Heart right ventricle (tissue), 16 donors: ENCODE results near the gene ALDH1L1. TPM values are rescaled to one million over a fixed set of nuclear protein-coding genes. Genes with fewer than 3 reads are reported as not detected.

Experiments used
- ATAC-seq, 8 donors: fragments of 200-7000 bp; cut with Tn5 transposase; one replicate each; pipeline ENCODE4 v1.9.1; 2020; ENCODE audit warnings: mild to moderate bottlenecking in 8 of 8, moderate library complexity in 8 of 8, moderate number of reproducible peaks in 1 of 8
- DNase-seq, 2 donors: peaks; one replicate each; pipeline ENCODE4 v3.0.0-alpha.2; 2020
- H3K27ac ChIP-seq, 10 donors: fragments of 200-600 bp; sonication (generic) in 2 of 10; one replicate each; pipeline versions ENCODE4 v1.5.0 to v1.8.0; 2020 to 2022; ENCODE audit warnings: mild to moderate bottlenecking in 3 of 10
- H3K27me3 ChIP-seq, 7 donors: fragments of 200-600 bp; one replicate each; pipeline ENCODE4 v1.8.0; 2021 to 2022; ENCODE audit warnings: mild to moderate bottlenecking in 2 of 7
- H3K36me3 ChIP-seq, 9 donors: fragments of 200-600 bp; sonication (generic) in 1 of 9; one replicate each; pipeline versions ENCODE4 v1.5.0 to v1.8.0; 2020 to 2022; ENCODE audit warnings: mild to moderate bottlenecking in 2 of 9
- H3K4me1 ChIP-seq, 9 donors: fragments of 200-600 bp; sonication (generic) in 1 of 9; one replicate each; pipeline versions ENCODE4 v1.5.0 to v1.8.0; 2020 to 2022; ENCODE audit warnings: mild to moderate bottlenecking in 4 of 9
- H3K4me3 ChIP-seq, 10 donors: fragments of 200-600 bp; sonication (generic) in 2 of 10; one replicate each; pipeline versions ENCODE4 v1.5.0 to v1.8.0; 2020 to 2022; ENCODE audit warnings: mild to moderate bottlenecking in 7 of 10, moderate library complexity in 2 of 10
- H3K9me3 ChIP-seq, 11 donors: fragments of 200-600 bp in 10 of 11; sonication (generic) in 2 of 11; one replicate each; pipeline versions ENCODE4 v1.5.0 to v1.8.0; 2013 to 2022; ENCODE audit warnings: mild to moderate bottlenecking in 2 of 11, control low read depth in 1 of 11, moderate library complexity in 1 of 11
- CTCF ChIP-seq, 9 donors: fragments of 200-600 bp; sonication (generic) in 2 of 9; IDR thresholded peaks; one replicate each; pipeline versions ENCODE4 v1.5.0 to v1.8.0; 2021 to 2022; ENCODE audit warnings: antibody characterized with exemption in 9 of 9, mild to moderate bottlenecking in 5 of 9, moderate library complexity in 1 of 9
- WGBS, 2 donors: extraction: QIAGEN DNeasy Blood & Tissue Kit; methylation state at CpG; one replicate each; pipeline ENCODE4 v1.1.7; 2013; ENCODE audit warnings: inconsistent platforms in 1 of 2; 5-methylcytosine and 5-hydroxymethylcytosine counted together
- intact Hi-C, 10 donors: fragments of 100-400 bp; cut with DNase I; formaldehyde crosslinking; loops; one replicate each; pipeline versions ENCODE4 v1.11.1 to v1.14.2; 2022
- polyA plus RNA-seq, 2 donors: library from polyadenylated mRNA; stranded (reverse); fragments of 200-250 nt; gene quantifications; one replicate each; pipeline ENCODE4 v1.2.3, GENCODE V29; 2013
- total RNA-seq, 10 donors: library from RNA; stranded (reverse); fragmentation: NEBNext Ultra II Directional in 3 of 10; extraction: Animal tissue kit (Norgen Biotek cat#: 25700) in 3 of 10; gene quantifications; one replicate each; pipeline versions ENCODE4 v1.2.1 to v1.2.4, GENCODE V29; 2021 to 2023
- donor health status: Arrhythmogenic right ventricular cardiomyopathy.
- donor health status: ischemic (EF 13 %, LVEDD 7.1; RV severe dilation, severe dysfunction).
- donor health status: healthy with polysubstance abuse.
- donor health status: DM: no; HTN: yes; CAD: no.
- donor health status: DM: no; HTN: no; CAD: no.
- donor health status: ischemic (EF 25% LVEDD 6.9; RV normal size, moderate dysfunction).
- donor health status: ischemic (EF 25% LVEDD 5.7; RV mildly dilated, moderate dysfunction).
- donor health status: healthy.
- donor health status: DM: yes; HTN: yes; CAD: no.
- donor health status: Ischemic cardiomyopathy.
- donor health status: ischemic (EF 35%, LVEDD 5.7; RV mildly dilated, moderate dysfunction).
- donor health status: nonischemic (EF 11% LVEDD 7.7; RV severe dilation, severe dysfunction).
- donor health status: DM: yes; HTN: yes; CAD: no.
- donor health status: PGD.
- donor health status: ischemic (EF 29% LVEDD 5.4; RV normal size, mild dysfunction).
- donor health status: nonischemic (EF 23%, LVEDD 6.1; RV moderate dilation, normal function).

ALDH1L1 gene
- total and polyA plus RNA-seq, 12 donors, result 14.9 to 45.9 (median 31.7) TPM

- no peak for TF ChIP-seq CTCF (IDR thresholded peaks at IDR 0.05)
- intact Hi-C loops, result loop anchor here in 9 of 10 donors (5.0 to 10.0 kb wide), 6 partner anchors 56 to 261 kb away; partner anchors contain the start of gene CFAP100 (in 3 of the 9)
These were observed 49.2 kb downstream of the ALDH1L1 start for GRCh38 chr3:126130981-126131745.

GRCh38 chr3:126130081-126130855, 50.1 kb downstream of the ALDH1L1 start:
- no peaks in the 10 kb centered on the region for H3K9me3 ChIP-seq
- H3K4me3 ChIP-seq, result no peak overlapping the region
- ATAC-seq, result no peak
- no peaks in the 10 kb centered on the region for H3K27me3 ChIP-seq
- no peaks in the 10 kb centered on the region for H3K36me3 ChIP-seq
- no peak for TF ChIP-seq CTCF (IDR thresholded peaks at IDR 0.05)
- H3K4me1 ChIP-seq, result peaks cover 0 to 14% (median 0%) of the 10 kb centered on the region in 9 donors
- WGBS, 2 donors, result 80 to 83% methylated on average over 15 of the region's 15 CpGs
- peak in 1 of 2 donors; percentile 1 for DNase-seq
- intact Hi-C loops, result loop anchor here in 9 of 10 donors (5.0 to 10.0 kb wide), 6 partner anchors 57 to 262 kb away; partner anchors contain the start of gene CFAP100 (in 3 of the 9)
- no peak overlapping the region for H3K27ac ChIP-seq

More at GRCh38 chr3:126130981-126131745, 49.2 kb downstream of the ALDH1L1 start:
- Histone ChIP-seq H3K4me1 (peaks cover 0 to 14% (median 0%) of the 10 kb centered on the region in 9 donors), H3K36me3 (no peaks in the 10 kb centered on the region), H3K27ac (no peak overlapping the region), H3K9me3 (no peaks in the 10 kb centered on the region), H3K4me3 (no peak overlapping the region), H3K27me3 (no peaks in the 10 kb centered on the region)
- peak in 1 of 2 donors; percentile 2 for DNase-seq
- 80 to 86% methylated on average over 19 of the region's 19 CpGs for whole genome bisulfite sequencing, 2 donors
- ATAC-seq, result no peak

- 59 to 74% methylated on average over 16 of the region's 16 CpGs for WGBS, 2 donors
- Histone ChIP-seq H3K27ac (no peak overlapping the region), H3K9me3 (no peaks in the 10 kb centered on the region), H3K4me3 (no peak overlapping the region), H3K27me3 (no peaks in the 10 kb centered on the region), H3K4me1 (peaks cover 0 to 14% (median 0%) of the 10 kb centered on the region in 9 donors), H3K36me3 (no peaks in the 10 kb centered on the region)
- DNase-seq (peak; percentile 18 to 20), ATAC-seq (peak in 1 of 8 donors; percentile 44)
- intact Hi-C loops, result no loop called here
- TF ChIP-seq CTCF (IDR thresholded peaks at IDR 0.05), result no peak
These were observed 50.9 kb downstream of the ALDH1L1 start for GRCh38 chr3:126129398-126129891.
